A673 (cell line): ENCODE results near the gene DHRSX.

ENCODE experiments used
- CTCF ChIP-seq: fragments of 300-800, 200-600 bp; sonication (generic); conservative IDR thresholded peaks from 2 replicates; pipeline ENCODE4 v1.5.1; 2017; ENCODE audit warnings: low read depth, mild to moderate bottlenecking, antibody characterized with exemption, low read length, moderate library complexity, mixed read lengths
- EZH2 ChIP-seq: fragments of 200-600 bp; sonication (generic); IDR thresholded peaks from 2 replicates; pipeline ENCODE4 v1.6.1; 2017; ENCODE audit warnings: borderline replicate concordance, low read depth, mild to moderate bottlenecking, mixed read lengths, antibody characterized with exemption, low read length; ENCODE audit not compliant: poor library complexity, severe bottlenecking

- TF ChIP-seq CTCF (no peak), EZH2 (no peak)
Observed at GRCh38 chrX:2468261-2469195, 32.2 kb downstream of the DHRSX start.
